WI38 (cell line): ENCODE data around the gene RAB38.

ENCODE experiments used
- H3K4me3 ChIP-seq: 2 replicates; pipeline ENCODE4 v1.5.1; 2011; ENCODE audit warnings: low read depth, mild to moderate bottlenecking, control low read depth, low read length
- TF ChIP-seq, protein P1 (sequence below): IDR thresholded peaks from 2 replicates; pipeline ENCODE4 v1.5.1; 2012; ENCODE audit warnings: low read depth, mild to moderate bottlenecking, control low read depth, low read length

RAB38 gene

GRCh38 chr11:88183233-88183632, 8.0 kb upstream of the RAB38 start:
- no peak overlapping the region for H3K4me3 ChIP-seq
- TF ChIP-seq, protein P1, sequence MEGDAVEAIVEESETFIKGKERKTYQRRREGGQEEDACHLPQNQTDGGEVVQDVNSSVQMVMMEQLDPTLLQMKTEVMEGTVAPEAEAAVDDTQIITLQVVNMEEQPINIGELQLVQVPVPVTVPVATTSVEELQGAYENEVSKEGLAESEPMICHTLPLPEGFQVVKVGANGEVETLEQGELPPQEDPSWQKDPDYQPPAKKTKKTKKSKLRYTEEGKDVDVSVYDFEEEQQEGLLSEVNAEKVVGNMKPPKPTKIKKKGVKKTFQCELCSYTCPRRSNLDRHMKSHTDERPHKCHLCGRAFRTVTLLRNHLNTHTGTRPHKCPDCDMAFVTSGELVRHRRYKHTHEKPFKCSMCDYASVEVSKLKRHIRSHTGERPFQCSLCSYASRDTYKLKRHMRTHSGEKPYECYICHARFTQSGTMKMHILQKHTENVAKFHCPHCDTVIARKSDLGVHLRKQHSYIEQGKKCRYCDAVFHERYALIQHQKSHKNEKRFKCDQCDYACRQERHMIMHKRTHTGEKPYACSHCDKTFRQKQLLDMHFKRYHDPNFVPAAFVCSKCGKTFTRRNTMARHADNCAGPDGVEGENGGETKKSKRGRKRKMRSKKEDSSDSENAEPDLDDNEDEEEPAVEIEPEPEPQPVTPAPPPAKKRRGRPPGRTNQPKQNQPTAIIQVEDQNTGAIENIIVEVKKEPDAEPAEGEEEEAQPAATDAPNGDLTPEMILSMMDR = no peak

GRCh38 chr11:88181776-88182175, 6.5 kb upstream of the RAB38 start:
- TF ChIP-seq, protein P1 = no peak
- no peak overlapping the region for H3K4me3 ChIP-seq

DNA sequence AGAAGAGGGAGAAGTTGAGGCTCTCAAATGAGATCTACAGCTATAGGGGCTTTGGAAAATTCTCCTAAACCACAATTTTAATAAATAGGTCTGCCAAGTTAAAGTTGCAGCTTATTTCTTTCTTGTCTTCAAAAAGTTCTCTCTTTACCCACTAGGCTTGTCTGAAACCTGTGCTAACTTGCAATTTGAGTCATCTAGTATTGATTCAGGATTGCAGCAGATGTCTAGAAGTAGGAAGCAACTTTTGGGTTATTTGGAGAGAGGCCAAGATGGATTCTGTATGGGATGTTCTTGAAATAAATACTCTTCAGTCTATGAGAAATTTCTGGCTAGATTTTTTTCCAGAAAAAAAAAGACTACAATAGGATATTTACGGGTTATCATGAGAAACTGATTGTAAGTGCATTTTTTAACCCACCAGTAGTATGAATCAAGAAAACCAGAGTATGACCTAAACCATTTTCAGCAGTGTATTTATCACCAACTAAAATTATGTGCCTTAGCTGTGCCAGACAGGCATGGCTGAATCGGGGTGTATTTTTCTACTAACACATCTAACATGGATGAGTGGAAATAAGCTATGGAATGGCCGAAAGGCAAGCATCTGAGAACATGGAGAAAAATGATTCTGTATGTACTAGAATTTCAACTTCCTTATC, 4.9 kb upstream of the RAB38 start:
- TF ChIP-seq, protein P1 = no peak
- H3K4me3 ChIP-seq = no peak overlapping the region

DNA sequence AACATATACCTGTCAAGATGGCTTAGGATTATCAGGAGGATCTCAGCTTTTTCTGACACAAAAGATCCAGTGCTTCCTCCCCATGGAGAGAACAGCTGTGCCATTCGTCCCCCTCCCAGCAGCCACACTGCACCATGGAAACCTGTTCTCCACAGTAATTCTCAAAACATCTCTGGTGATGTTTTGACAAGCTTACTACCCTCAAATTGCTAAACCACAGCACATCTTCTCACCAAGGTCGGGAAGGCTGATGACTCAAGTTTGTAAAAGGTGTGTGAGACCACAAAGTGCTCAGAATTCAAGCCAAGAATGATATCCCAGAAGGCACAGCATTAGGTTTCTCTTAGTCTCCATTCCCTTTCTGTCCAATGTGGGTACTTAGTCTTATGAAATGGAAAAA, 3.9 kb upstream of the RAB38 start:
- H3K4me3 ChIP-seq = no peak overlapping the region
- TF ChIP-seq, protein P1 = no peak

DNA sequence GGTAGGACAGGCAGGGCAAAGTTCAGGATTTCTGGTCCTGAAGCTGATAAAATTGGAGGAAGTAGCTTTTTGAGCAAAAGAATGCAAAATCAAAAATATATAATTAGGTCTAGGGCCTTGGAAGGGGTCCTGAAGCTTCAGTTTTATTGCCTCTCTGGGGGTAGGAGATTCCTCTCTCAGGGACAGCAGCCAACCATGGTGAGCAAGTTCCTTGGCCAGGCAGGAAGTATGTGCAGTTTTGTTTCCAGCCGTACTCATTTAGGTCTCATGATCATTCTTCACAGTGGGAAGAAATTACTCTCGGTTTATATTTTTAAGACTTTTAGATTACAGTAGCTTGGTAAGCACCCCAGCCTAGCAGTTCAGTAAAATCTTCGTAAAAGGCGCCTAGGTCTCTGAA, 2.9 kb upstream of the RAB38 start:
- H3K4me3 ChIP-seq = no peak overlapping the region
- TF ChIP-seq, protein P1 = no peak

DNA sequence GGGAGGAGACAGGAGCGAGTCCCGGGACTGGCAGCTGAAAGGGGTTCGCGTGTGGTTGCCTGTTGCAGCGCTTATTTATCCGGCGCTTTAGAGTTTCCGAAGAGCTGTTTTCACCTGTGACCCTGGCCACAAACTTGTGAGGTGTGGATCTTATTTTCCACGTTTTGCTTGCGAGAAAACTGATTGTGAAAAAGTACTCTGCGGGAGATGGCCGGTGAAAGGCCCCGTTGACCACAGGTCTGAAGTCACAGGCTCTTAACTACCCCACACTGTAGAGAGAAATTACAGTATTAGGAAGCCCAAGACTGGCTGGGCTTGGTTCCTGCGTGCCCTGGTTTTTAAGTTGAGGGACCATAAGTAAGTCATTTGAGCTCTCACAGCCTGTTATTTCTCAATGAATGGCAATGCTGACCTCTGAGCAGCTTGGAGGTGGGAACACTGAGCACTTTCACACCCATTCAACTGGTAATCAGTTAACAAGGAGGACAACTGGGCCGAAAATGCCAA, 379 bp upstream of the RAB38 start:
- peak overlapping the region; percentile 67 for H3K4me3 ChIP-seq
- TF ChIP-seq, protein P1 = no peak

- H3K4me3 ChIP-seq = no peak overlapping the region; the same call in 1 of the 2 replicates
- TF ChIP-seq, protein P1 = no peak
Observed at GRCh38 chr11:88173956-88174355, 1.3 kb downstream of the RAB38 start.
